Thoracic aorta (tissue), 2 donors: ENCODE results near the gene USP40. TPM values are rescaled to one million over a fixed set of nuclear protein-coding genes. Genes with fewer than 3 reads are reported as not detected.

Experiments
- ATAC-seq: fragments of 150-250 bp; one replicate; pipeline ENCODE4 v1.8.0; 2017; ENCODE audit warnings: low read depth; ENCODE audit not compliant: insufficient number of reproducible peaks, low FRiP score
- DNase-seq: peaks from one replicate; pipeline ENCODE4 v3.0.0-alpha.2; 2020; ENCODE audit warnings: low spot score
- H3K27ac ChIP-seq, 2 donors: fragments of 200-600 bp; sonication (generic); 1 replicate in 1 of 2; 2 replicates in 1 of 2; pipeline ENCODE4 v1.5.1; 2016; ENCODE audit warnings: mild to moderate bottlenecking in 2 of 2, moderate library complexity in 2 of 2
- H3K27me3 ChIP-seq: fragments of 200-600 bp; sonication (generic); replicated peaks from 2 replicates; pipeline ENCODE4 v1.6.0; 2016; ENCODE audit warnings: mild to moderate bottlenecking; ENCODE audit not compliant: insufficient read depth
- H3K36me3 ChIP-seq: fragments of 200-600 bp; sonication (generic); one replicate; pipeline ENCODE4 v1.5.1; 2016
- H3K4me1 ChIP-seq, 2 donors: fragments of 200-600 bp; sonication (generic); 1 replicate in 1 of 2; 2 replicates in 1 of 2; pipeline versions ENCODE4 v1.5.1 to v1.6.0; 2016; ENCODE audit warnings: low read depth in 2 of 2, mild to moderate bottlenecking in 1 of 2; ENCODE audit not compliant: control insufficient read depth in 1 of 2
- H3K4me3 ChIP-seq: fragments of 200-600 bp; sonication (generic); 2 replicates; pipeline ENCODE4 v1.5.1; 2016; ENCODE audit warnings: mild to moderate bottlenecking
- H3K9me3 ChIP-seq: fragments of 200-600 bp; sonication (generic); 2 replicates; pipeline ENCODE4 v1.5.1; 2016
- CTCF ChIP-seq: fragments of 200-600 bp; sonication (generic); IDR thresholded peaks from one replicate; pipeline ENCODE4 v1.5.1; 2019; ENCODE audit warnings: antibody characterized with exemption
- total RNA-seq, 2 donors: library from RNA; depleted of rRNA; stranded (reverse); fragments of >200 nt; gene quantifications; one replicate each; pipeline versions ENCODE4 v1.1.0 to v1.2.3, GENCODE V29; 2016

Gene USP40
- total RNA-seq, 2 donors from 2014 or later, result 23.3 to 30.0 TPM

- Histone ChIP-seq H3K4me1 (no peaks in the 10 kb centered on the region), H3K9me3 (no peaks in the 10 kb centered on the region), H3K27ac (no peak overlapping the region), H3K36me3 (no peaks in the 10 kb centered on the region), H3K27me3 (no peaks in the 10 kb centered on the region), H3K4me3 (no peak overlapping the region)
- ATAC-seq (no peak), DNase-seq (no peak)
- no peak for TF ChIP-seq CTCF
Measured at GRCh38 chr2:233572468-233572867, 5.9 kb upstream of the USP40 start.

DNA sequence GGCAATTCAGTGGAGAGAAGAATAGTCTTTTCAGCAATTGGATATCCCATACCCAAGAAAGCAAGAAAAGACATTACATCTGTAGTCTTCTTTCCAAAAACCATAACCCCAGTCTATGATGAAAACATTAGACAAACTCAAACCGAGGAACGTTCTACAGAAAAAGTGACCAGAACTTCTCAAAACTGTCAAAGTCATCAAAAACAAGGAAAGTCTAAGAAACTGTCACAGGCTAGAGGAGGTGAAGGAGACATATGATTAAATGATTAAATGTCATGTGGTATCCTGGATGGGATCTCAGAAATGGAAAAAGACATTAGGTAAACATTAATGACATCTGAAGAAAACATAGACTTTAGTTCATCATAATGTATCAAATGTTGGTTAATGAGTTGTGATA lies 4.9 kb upstream of the USP40 start:
- H3K9me3 ChIP-seq, result no peaks in the 10 kb centered on the region
- DNase-seq (no peak), ATAC-seq (no peak)
- no peaks in the 10 kb centered on the region for H3K4me1 ChIP-seq
- TF ChIP-seq CTCF, result no peak
- no peaks in the 10 kb centered on the region for H3K36me3 ChIP-seq
- no peaks in the 10 kb centered on the region for H3K27me3 ChIP-seq
- no peak overlapping the region for H3K4me3 ChIP-seq
- no peak overlapping the region for H3K27ac ChIP-seq

- Histone ChIP-seq H3K4me1 (no peaks in the 10 kb centered on the region), H3K4me3 (no peak overlapping the region), H3K36me3 (no peaks in the 10 kb centered on the region), H3K9me3 (no peaks in the 10 kb centered on the region), H3K27ac (no peak overlapping the region), H3K27me3 (no peaks in the 10 kb centered on the region)
- no peak for TF ChIP-seq CTCF
- ATAC-seq (no peak), DNase-seq (no peak)
Measured at GRCh38 chr2:233571001-233571400, 4.4 kb upstream of the USP40 start.

- H3K4me3 ChIP-seq, result peak overlapping the region; percentile 71
- H3K27me3 ChIP-seq, result no peaks in the 10 kb centered on the region
- no peaks in the 10 kb centered on the region for H3K36me3 ChIP-seq
- ATAC-seq (no peak), DNase-seq (no peak)
- TF ChIP-seq CTCF, result no peak
- peak overlapping the region; percentile 72 to 86 for H3K27ac ChIP-seq
- H3K9me3 ChIP-seq, result no peaks in the 10 kb centered on the region
- peaks cover 5 to 7% of the 10 kb centered on the region in 2 donors for H3K4me1 ChIP-seq
Measured at GRCh38 chr2:233565685-233566140, 869 bp downstream of the USP40 start.

DNA sequence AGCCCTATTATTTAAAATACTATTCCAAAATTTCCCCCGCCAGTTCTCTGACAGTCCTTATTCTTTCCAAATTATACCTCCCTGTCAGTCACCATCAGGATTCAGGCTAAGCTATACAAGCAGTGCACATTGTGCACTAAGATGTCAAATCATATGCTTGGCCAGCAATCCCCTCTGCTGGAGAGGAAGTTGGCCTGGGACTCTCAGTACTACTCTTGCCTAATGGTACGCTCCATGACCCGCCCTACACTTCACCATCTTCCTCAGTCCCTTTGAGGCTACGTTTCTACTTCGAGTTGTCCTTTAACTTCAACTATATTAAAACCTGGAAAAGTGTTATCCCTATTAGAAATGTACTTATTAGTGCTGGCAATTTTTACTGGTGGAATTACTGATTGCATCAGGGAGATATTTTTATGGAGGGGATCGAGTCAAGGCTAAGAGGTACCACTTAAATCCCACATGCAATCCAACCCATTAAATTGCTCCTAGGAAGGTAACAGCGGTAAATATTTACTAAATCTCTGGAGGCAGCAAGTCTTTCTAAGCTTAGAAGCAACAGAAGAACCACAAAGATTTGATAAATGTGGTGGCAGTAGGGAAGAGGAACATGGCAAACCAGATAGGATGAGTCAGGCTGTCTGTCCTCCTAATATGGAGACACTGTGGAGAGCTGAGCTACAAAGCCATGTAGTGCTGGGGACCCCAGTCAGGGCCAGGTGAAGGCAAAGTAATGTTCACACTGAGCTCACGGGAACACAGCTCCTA lies 2.7 kb downstream of the USP40 start:
- Histone ChIP-seq H3K27me3 (no peaks in the 10 kb centered on the region), H3K4me3 (no peak overlapping the region), H3K27ac (no peak overlapping the region), H3K36me3 (no peaks in the 10 kb centered on the region), H3K9me3 (no peaks in the 10 kb centered on the region), H3K4me1 (peaks cover 5 to 7% of the 10 kb centered on the region in 2 donors)
- no peak for ATAC-seq
- DNase-seq, result no peak
- TF ChIP-seq CTCF, result no peak
